BJ (cell line): ENCODE data around the gene FBXW11. TPM values are rescaled to one million over a fixed set of nuclear protein-coding genes. Genes with fewer than 3 reads are reported as not detected.

Experiments used
- CTCF ChIA-PET: fragments of 350-600 bp; formaldehyde crosslinking; extraction: SDS; loops from one replicate; lab custom pipeline; 2021; ENCODE audit warnings: antibody characterized with exemption, inconsistent platforms; lab: Yijun Ruan, JAX
- POLR2A ChIA-PET: fragments of 300-600 bp; sonication (Branson Sonifier 250); formaldehyde crosslinking; extraction: SDS; loops from one replicate; lab custom pipeline; 2021; ENCODE audit warnings: antibody characterized with exemption; lab: Charles Lee
- DNase-seq: peaks from one replicate; pipeline ENCODE4 v3.0.0-alpha.2; 2011; ENCODE audit warnings: low read depth
- H3K27me3 ChIP-seq: 2 replicates; pipeline ENCODE4 v1.6.0; 2011; ENCODE audit warnings: low read length; ENCODE audit not compliant: control insufficient read depth, insufficient read depth
- H3K36me3 ChIP-seq: 2 replicates; pipeline ENCODE4 v1.5.1; 2011; ENCODE audit warnings: low read length; ENCODE audit not compliant: control insufficient read depth, insufficient read depth
- H3K4me3 ChIP-seq: 2 replicates; pipeline ENCODE4 v1.5.1; 2011; ENCODE audit warnings: low read depth, mild to moderate bottlenecking, control low read depth, low read length
- CTCF ChIP-seq: IDR thresholded peaks from 2 replicates; pipeline ENCODE4 v1.5.1; 2011; ENCODE audit warnings: low read depth, mild to moderate bottlenecking, control low read depth, inconsistent platforms, low read length, moderate library complexity; ENCODE audit not compliant: insufficient read depth
- polyA plus RNA-seq: library from polyadenylated mRNA; depleted of rRNA; stranded (reverse); fragments of >200 nt; gene quantifications from 2 replicates; pipeline ENCODE4 v1.2.3, GENCODE V29; 2011

FBXW11 gene
- polyA plus RNA-seq, 1 experiment = 55.5 TPM

DNA sequence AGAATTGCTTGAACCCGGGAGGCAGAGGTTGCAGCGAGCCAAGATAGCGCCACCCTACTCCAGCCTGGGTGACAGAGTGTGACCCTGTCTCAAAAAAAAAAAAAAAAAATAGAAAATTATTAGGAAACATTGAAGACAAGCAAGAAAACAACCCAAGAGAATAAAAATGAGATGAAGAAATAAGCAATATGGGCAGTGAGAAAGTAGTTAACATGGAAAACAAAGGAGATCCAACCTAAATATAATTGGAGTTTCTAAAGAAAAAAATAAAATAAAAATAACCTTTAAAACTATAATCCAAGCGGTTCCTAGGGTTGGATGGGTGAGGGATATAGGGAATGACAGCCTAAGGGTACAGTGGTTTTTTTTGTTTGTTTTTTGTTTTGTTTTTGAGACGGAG lies 71.9 kb downstream of the FBXW11 start:
- ChIA-PET CTCF (no interaction called here), POLR2A (no interaction called here)
- Histone ChIP-seq H3K4me3 (no peak overlapping the region), H3K27me3 (no peaks in the 10 kb centered on the region), H3K36me3 (no peaks in the 10 kb centered on the region)
- no peak for DNase-seq
- no peak for TF ChIP-seq CTCF

GRCh38 chr5:171931163-171931562 lies 75.3 kb downstream of the FBXW11 start:
- POLR2A ChIA-PET = no interaction called here
- no peaks in the 10 kb centered on the region for H3K27me3 ChIP-seq
- CTCF ChIA-PET = interaction anchor here (0.6 kb wide), 1 partner anchor 81 kb away, joined by 3 read pairs; no protein-coding TSS in a partner anchor
- H3K4me3 ChIP-seq = no peak overlapping the region
- TF ChIP-seq CTCF = no peak
- DNase-seq = no peak
- H3K36me3 ChIP-seq = no peaks in the 10 kb centered on the region

- no peak overlapping the region for H3K4me3 ChIP-seq
- DNase-seq = no peak
- POLR2A ChIA-PET = no interaction called here
- peak; percentile 43; the same call in 1 of the 2 replicates for TF ChIP-seq CTCF
- no peaks in the 10 kb centered on the region for H3K27me3 ChIP-seq
- CTCF ChIA-PET = no interaction called here
- no peaks in the 10 kb centered on the region for H3K36me3 ChIP-seq
These were observed 79.0 kb downstream of the FBXW11 start for GRCh38 chr5:171927345-171927941.

DNA sequence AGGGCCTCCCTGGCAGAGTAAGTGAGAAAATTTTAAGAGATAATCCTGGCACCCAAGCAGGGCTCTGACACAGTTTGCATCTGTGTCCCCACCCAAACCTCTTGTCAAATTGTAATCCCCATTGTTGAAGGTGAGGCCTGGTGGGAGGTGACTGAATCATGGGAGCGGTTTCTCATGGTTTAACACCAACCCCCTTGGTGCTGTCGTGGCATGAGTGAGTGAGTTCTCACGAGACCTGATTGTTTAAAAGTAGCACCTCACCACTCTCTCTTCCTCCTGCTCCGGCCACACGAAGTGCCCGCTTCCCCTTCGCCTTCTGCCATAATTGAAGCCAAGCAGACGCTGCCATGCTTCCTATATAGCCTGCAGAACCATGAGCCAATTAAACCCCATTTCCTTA lies 80.1 kb downstream of the FBXW11 start:
- H3K27me3 ChIP-seq = no peaks in the 10 kb centered on the region
- no peaks in the 10 kb centered on the region for H3K36me3 ChIP-seq
- H3K4me3 ChIP-seq = no peak overlapping the region
- TF ChIP-seq CTCF = no peak
- DNase-seq = no peak
- CTCF ChIA-PET = no interaction called here
- POLR2A ChIA-PET = no interaction called here

GRCh38 chr5:171924493-171925122 lies 81.8 kb downstream of the FBXW11 start:
- CTCF ChIA-PET = interaction anchor here (5.7 kb wide), 1 partner anchor 13 kb away, joined by 27 read pairs; no protein-coding TSS in a partner anchor

More at GRCh38 chr5:171924493-171925122, 81.8 kb downstream of the FBXW11 start:
- H3K27me3 ChIP-seq = no peaks in the 10 kb centered on the region
- POLR2A ChIA-PET = no interaction called here
- no peak for TF ChIP-seq CTCF
- no peak for DNase-seq
- no peaks in the 10 kb centered on the region for H3K36me3 ChIP-seq
- H3K4me3 ChIP-seq = no peak overlapping the region
